Common myeloid progenitor, CD34-positive (primary cell): ENCODE results near the gene AATK.

Experiments
- CTCF ChIA-PET: fragments of 350-600 bp; sonication (Branson Sonifier 250); formaldehyde crosslinking; loops from one replicate; lab custom pipeline; 2021; ENCODE audit warnings: antibody characterized with exemption; lab: Charles Lee
- POLR2A ChIA-PET: fragments of 350-600 bp; sonication (Branson Sonifier 250); formaldehyde crosslinking; loops from one replicate; lab custom pipeline; 2021; ENCODE audit warnings: antibody characterized with exemption; lab: Charles Lee
- DNase-seq, 3 donors: peaks; one replicate each; pipeline versions ENCODE4 v3.0.0 to v3.0.0-alpha.2; 2013
- H3K27ac ChIP-seq, 2 experiments: 1 replicate in 1 of 2; 2 replicates in 1 of 2; pipeline ENCODE4 v1.7.0; 2013; ENCODE audit warnings: inconsistent platforms in 2 of 2, low read length in 2 of 2, mild to moderate bottlenecking in 2 of 2, low read depth in 1 of 2, moderate library complexity in 1 of 2; ENCODE audit not compliant: severe bottlenecking in 2 of 2, insufficient read depth in 1 of 2, poor library complexity in 1 of 2
- H3K27me3 ChIP-seq, 5 experiments: replicated peaks in 2 of 5; 1 replicate in 3 of 5; 2 replicates in 2 of 5; pipeline versions ENCODE4 v1.6.1 to v1.7.0; 2013; ENCODE audit warnings: low read length in 4 of 5, mild to moderate bottlenecking in 2 of 5, moderate library complexity in 2 of 5, inconsistent platforms in 1 of 5; ENCODE audit not compliant: insufficient read depth in 5 of 5, control insufficient read depth in 4 of 5
- H3K36me3 ChIP-seq, 4 experiments: 1 replicate in 2 of 4; 2 replicates in 2 of 4; pipeline versions ENCODE4 v1.6.1 to v1.7.0; 2013; ENCODE audit warnings: low read length in 3 of 4, control low read depth in 1 of 4, mild to moderate bottlenecking in 1 of 4; ENCODE audit not compliant: control insufficient read depth in 4 of 4, insufficient read depth in 4 of 4
- H3K4me1 ChIP-seq, 4 experiments: 1 replicate in 3 of 4; 2 replicates in 1 of 4; pipeline versions ENCODE4 v1.6.1 to v1.7.1; 2013; ENCODE audit warnings: low read length in 3 of 4, mild to moderate bottlenecking in 3 of 4, control low read depth in 1 of 4, inconsistent platforms in 1 of 4, moderate library complexity in 1 of 4; ENCODE audit not compliant: control insufficient read depth in 4 of 4, insufficient read depth in 4 of 4; ENCODE audit errors: control extremely low read depth in 1 of 4
- H3K4me3 ChIP-seq, 7 experiments: 1 replicate in 4 of 7; 2 replicates in 3 of 7; pipeline versions ENCODE4 v1.5.1 to v1.7.0; 2013; ENCODE audit warnings: mild to moderate bottlenecking in 7 of 7, low read length in 6 of 7, moderate library complexity in 6 of 7, inconsistent platforms in 2 of 7, low read depth in 2 of 7, control low read depth in 1 of 7; ENCODE audit not compliant: insufficient read depth in 4 of 7, control insufficient read depth in 1 of 7; ENCODE audit errors: extremely low read depth in 1 of 7
- H3K9me3 ChIP-seq, 5 experiments: 1 replicate in 4 of 5; 2 replicates in 1 of 5; pipeline versions ENCODE4 v1.6.1 to v1.7.1; 2013; ENCODE audit warnings: low read length in 4 of 5, mild to moderate bottlenecking in 2 of 5, inconsistent platforms in 1 of 5, low read depth in 1 of 5, moderate library complexity in 1 of 5; ENCODE audit not compliant: control insufficient read depth in 4 of 5, insufficient read depth in 2 of 5; ENCODE audit errors: control extremely low read depth in 1 of 5
- WGBS: methylation state at CpG from one replicate; pipeline ENCODE4 v1.1.5; 2013; ENCODE audit not compliant: insufficient coverage; 5-methylcytosine and 5-hydroxymethylcytosine counted together

The AATK gene

GRCh38 chr17:81097134-81097942 is 68.7 kb downstream of the AATK start:
- 31% methylated on average over 23 of the region's 31 CpGs for WGBS
- H3K4me3 ChIP-seq, result peak overlapping the region in 2 of 7 experiments; percentile 11 to 52
- DNase-seq, result peak; percentile 45 to 75 (median 70)
- ChIA-PET CTCF (interaction anchor here (0.7 to 3.3 kb wide), 8 partner anchors 9 to 78 kb away, joined by 3 to 12 read pairs (median 4); no protein-coding TSS in a partner anchor), POLR2A (interaction anchor here (0.5 kb wide), 1 partner anchor 587 kb away, joined by 3 read pairs; no protein-coding TSS in a partner anchor)
- H3K27ac ChIP-seq, result peak overlapping the region in 1 of 2 experiments; percentile 44
- no peaks in the 10 kb centered on the region for H3K27me3 ChIP-seq
- H3K36me3 ChIP-seq, result no peaks in the 10 kb centered on the region
- peaks cover 0 to 41% (median 23%) of the 10 kb centered on the region in 4 experiments for H3K4me1 ChIP-seq
- no peaks in the 10 kb centered on the region for H3K9me3 ChIP-seq

GRCh38 chr17:81096741-81097133 is 69.3 kb downstream of the AATK start:
- Histone ChIP-seq H3K27me3 (no peaks in the 10 kb centered on the region), H3K4me3 (peak overlapping the region in 1 of 7 experiments; percentile 11), H3K4me1 (peaks cover 0 to 37% (median 22%) of the 10 kb centered on the region in 4 experiments), H3K36me3 (no peaks in the 10 kb centered on the region), H3K27ac (no peak overlapping the region), H3K9me3 (no peaks in the 10 kb centered on the region)
- WGBS, result 88% methylated on average over 5 of the region's 7 CpGs
- ChIA-PET CTCF (interaction anchor here (0.9 to 3.3 kb wide), 5 partner anchors 8 to 77 kb away, joined by 3 to 12 read pairs (median 5); no protein-coding TSS in a partner anchor), POLR2A (no interaction called here)
- DNase-seq, result no peak

- no peaks in the 10 kb centered on the region for H3K9me3 ChIP-seq
- no peak for DNase-seq
- H3K4me3 ChIP-seq, result no peak overlapping the region
- H3K27ac ChIP-seq, result no peak overlapping the region
- 82% methylated on average over 13 of the region's 13 CpGs for WGBS
- POLR2A ChIA-PET, result no interaction called here
- CTCF ChIA-PET, result interaction anchor here (0.8 kb wide), 1 partner anchor 8 kb away, joined by 3 read pairs; no protein-coding TSS in a partner anchor
- H3K36me3 ChIP-seq, result no peaks in the 10 kb centered on the region
- H3K4me1 ChIP-seq, result peaks cover 0 to 41% (median 25%) of the 10 kb centered on the region in 4 experiments
- no peaks in the 10 kb centered on the region for H3K27me3 ChIP-seq
Measured at GRCh38 chr17:81095383-81095762, 70.6 kb downstream of the AATK start.

GRCh38 chr17:81094509-81095382 is 71.3 kb downstream of the AATK start:
- DNase-seq, result peak; percentile 21 to 83 (median 71)
- Histone ChIP-seq H3K4me3 (peak overlapping the region in 1 of 7 experiments; percentile 4), H3K27me3 (no peaks in the 10 kb centered on the region), H3K36me3 (no peaks in the 10 kb centered on the region), H3K9me3 (no peaks in the 10 kb centered on the region), H3K27ac (no peak overlapping the region), H3K4me1 (peaks cover 0 to 42% (median 27%) of the 10 kb centered on the region in 4 experiments)
- CTCF ChIA-PET, result interaction anchor here (0.8 to 1.3 kb wide), 2 partner anchors 9 to 103 kb away, joined by 3 read pairs; partner anchors contain the start of gene CHMP6
- POLR2A ChIA-PET, result no interaction called here
- 81% methylated on average over 24 of the region's 33 CpGs for WGBS

GRCh38 chr17:81093619-81094508 is 72.2 kb downstream of the AATK start:
- ChIA-PET CTCF (interaction anchor here (1.3 to 1.5 kb wide), 2 partner anchors 10 to 102 kb away, joined by 3 read pairs; partner anchors contain the start of gene CHMP6), POLR2A (interaction anchor here (0.6 kb wide), 1 partner anchor 68 kb away, joined by 3 read pairs; no protein-coding TSS in a partner anchor)
- 96% methylated on average over 10 of the region's 21 CpGs for WGBS
- peak overlapping the region in 1 of 7 experiments; percentile 4 for H3K4me3 ChIP-seq
- peaks cover 0 to 42% (median 27%) of the 10 kb centered on the region in 4 experiments for H3K4me1 ChIP-seq
- no peaks in the 10 kb centered on the region for H3K36me3 ChIP-seq
- H3K9me3 ChIP-seq, result no peaks in the 10 kb centered on the region
- no peaks in the 10 kb centered on the region for H3K27me3 ChIP-seq
- no peak overlapping the region for H3K27ac ChIP-seq
- DNase-seq, result no peak

- Histone ChIP-seq H3K4me1 (peaks cover 0 to 39% (median 23%) of the 10 kb centered on the region in 4 experiments), H3K4me3 (no peak overlapping the region), H3K9me3 (no peaks in the 10 kb centered on the region), H3K36me3 (no peaks in the 10 kb centered on the region), H3K27ac (no peak overlapping the region), H3K27me3 (no peaks in the 10 kb centered on the region)
- 97% methylated on average over 24 of the region's 24 CpGs for WGBS
- POLR2A ChIA-PET, result no interaction called here
- CTCF ChIA-PET, result interaction anchor here (1.5 to 2.1 kb wide), 2 partner anchors 9 to 11 kb away, joined by 3 to 11 read pairs; no protein-coding TSS in a partner anchor
- DNase-seq, result no peak
Measured at GRCh38 chr17:81092518-81093095, 73.4 kb downstream of the AATK start.
